Cardiac muscle cell (in vitro differentiated cells and primary cell): ENCODE measurements around the gene CLPSL1. TPM values are rescaled to one million over a fixed set of nuclear protein-coding genes. Genes with fewer than 3 reads are reported as not detected.

ENCODE experiments used
- DNase-seq, 2 donors: peaks; one replicate each; pipeline versions ENCODE4 v3.0.0 to v3.0.0-alpha.2; 2010 to 2017; ENCODE audit warnings: low read depth in 1 of 2, low spot score in 1 of 2
- H3K27ac ChIP-seq: fragments of 200-600 bp; sonication (generic); 2 replicates; pipeline ENCODE4 v1.5.1; 2016
- H3K27me3 ChIP-seq: fragments of 200-600 bp; sonication (generic); 2 replicates; pipeline ENCODE4 v1.6.0; 2016; ENCODE audit warnings: control low read depth
- H3K36me3 ChIP-seq: fragments of 200-600 bp; sonication (generic); 2 replicates; pipeline ENCODE4 v1.5.1; 2016; ENCODE audit warnings: control low read depth
- H3K4me1 ChIP-seq: fragments of 200-600 bp; sonication (generic); 2 replicates; pipeline ENCODE4 v1.8.1; 2017; ENCODE audit warnings: low read depth, mild to moderate bottlenecking, mixed run types
- H3K4me3 ChIP-seq: fragments of 200-600 bp; sonication (generic); 2 replicates; pipeline ENCODE4 v1.5.1; 2016; ENCODE audit warnings: mild to moderate bottlenecking
- H3K9me3 ChIP-seq: fragments of 200-600 bp; sonication (generic); 2 replicates; pipeline ENCODE4 v1.5.1; 2017; ENCODE audit warnings: low read depth, mild to moderate bottlenecking, control low read depth
- polyA plus RNA-seq: library from polyadenylated mRNA; unstranded; fragments of >200 nt; fragmentation: Nextera tagmentation; extraction: Ambion mirVana; gene quantifications from 2 replicates; pipeline ENCODE4 v1.2.1, GENCODE V29; 2016
- total RNA-seq: library from RNA; depleted of rRNA; stranded (reverse); fragments of >200 nt; gene quantifications from 2 replicates; pipeline ENCODE4 v1.2.3, GENCODE V29; 2016
- TF ChIP-seq, protein P1 (sequence below): IDR thresholded peaks from 2 replicates; pipeline ENCODE4 v1.5.1; 2012; ENCODE audit warnings: low read depth, mild to moderate bottlenecking, low read length

CLPSL1 gene
- total and polyA plus RNA-seq, 2 experiments from 2014 or later: not detected

DNA sequence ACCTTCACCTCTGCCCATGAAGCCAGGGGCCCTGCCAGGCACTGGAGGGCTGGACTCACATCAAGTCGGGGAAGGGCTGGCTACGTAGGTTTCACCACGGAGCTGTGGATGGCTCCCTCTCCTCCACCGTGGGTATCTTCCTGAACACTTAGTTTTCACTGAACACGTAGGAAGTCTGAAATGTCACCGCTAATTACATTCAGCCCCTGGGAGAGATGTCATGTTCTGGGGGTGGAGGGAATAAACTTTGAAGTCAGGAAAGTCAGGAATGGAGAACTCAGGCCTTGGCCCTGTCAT lies 30.8 kb downstream of the CLPSL1 start:
- no peak for DNase-seq
- H3K27me3 ChIP-seq: no peaks in the 10 kb centered on the region
- H3K4me3 ChIP-seq: no peak overlapping the region
- TF ChIP-seq, protein P1, sequence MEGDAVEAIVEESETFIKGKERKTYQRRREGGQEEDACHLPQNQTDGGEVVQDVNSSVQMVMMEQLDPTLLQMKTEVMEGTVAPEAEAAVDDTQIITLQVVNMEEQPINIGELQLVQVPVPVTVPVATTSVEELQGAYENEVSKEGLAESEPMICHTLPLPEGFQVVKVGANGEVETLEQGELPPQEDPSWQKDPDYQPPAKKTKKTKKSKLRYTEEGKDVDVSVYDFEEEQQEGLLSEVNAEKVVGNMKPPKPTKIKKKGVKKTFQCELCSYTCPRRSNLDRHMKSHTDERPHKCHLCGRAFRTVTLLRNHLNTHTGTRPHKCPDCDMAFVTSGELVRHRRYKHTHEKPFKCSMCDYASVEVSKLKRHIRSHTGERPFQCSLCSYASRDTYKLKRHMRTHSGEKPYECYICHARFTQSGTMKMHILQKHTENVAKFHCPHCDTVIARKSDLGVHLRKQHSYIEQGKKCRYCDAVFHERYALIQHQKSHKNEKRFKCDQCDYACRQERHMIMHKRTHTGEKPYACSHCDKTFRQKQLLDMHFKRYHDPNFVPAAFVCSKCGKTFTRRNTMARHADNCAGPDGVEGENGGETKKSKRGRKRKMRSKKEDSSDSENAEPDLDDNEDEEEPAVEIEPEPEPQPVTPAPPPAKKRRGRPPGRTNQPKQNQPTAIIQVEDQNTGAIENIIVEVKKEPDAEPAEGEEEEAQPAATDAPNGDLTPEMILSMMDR: no peak
- H3K9me3 ChIP-seq: no peaks in the 10 kb centered on the region
- H3K36me3 ChIP-seq: no peaks in the 10 kb centered on the region
- no peak overlapping the region for H3K27ac ChIP-seq
- H3K4me1 ChIP-seq: no peaks in the 10 kb centered on the region

DNA sequence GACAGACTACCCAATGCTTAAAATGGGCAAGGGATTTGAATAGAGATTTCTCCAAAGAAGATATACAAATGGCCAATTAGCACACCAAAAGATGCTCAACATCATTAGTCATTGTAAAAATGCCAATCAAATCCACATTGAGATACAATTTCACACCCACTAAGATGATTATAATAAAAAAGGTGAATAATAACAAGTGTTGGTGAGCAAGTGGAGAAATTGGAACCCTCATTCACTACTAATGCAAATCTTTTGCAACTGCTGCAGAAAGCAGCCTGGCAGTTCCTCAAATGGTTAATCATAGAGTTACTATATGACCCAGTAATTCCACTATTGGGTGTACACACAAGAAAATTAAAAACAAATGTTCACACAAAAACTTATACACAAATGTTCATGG lies 36.7 kb downstream of the CLPSL1 start:
- DNase-seq: no peak
- no peaks in the 10 kb centered on the region for H3K9me3 ChIP-seq
- H3K4me1 ChIP-seq: no peaks in the 10 kb centered on the region
- TF ChIP-seq, protein P1: no peak
- no peaks in the 10 kb centered on the region for H3K27me3 ChIP-seq
- H3K27ac ChIP-seq: no peak overlapping the region
- H3K36me3 ChIP-seq: no peaks in the 10 kb centered on the region
- H3K4me3 ChIP-seq: no peak overlapping the region

DNA sequence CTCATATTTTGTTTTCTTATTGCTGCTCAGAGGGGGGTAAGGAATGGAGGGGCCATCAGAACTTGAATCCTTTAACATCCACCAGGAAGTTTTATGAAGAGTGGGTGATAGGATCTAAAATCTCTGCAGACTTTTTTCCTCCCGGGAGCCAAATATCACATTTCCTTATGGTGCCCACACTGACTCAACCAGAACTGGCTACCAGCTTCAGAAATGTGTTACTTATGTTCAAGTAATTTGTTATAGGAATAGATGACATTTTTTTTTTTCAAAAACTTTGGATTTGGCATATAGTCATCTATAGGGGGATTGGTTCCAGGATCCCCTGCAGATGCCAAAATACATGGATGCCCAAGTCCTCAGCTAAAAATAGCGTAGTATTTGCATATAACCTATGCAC lies 42.8 kb downstream of the CLPSL1 start:
- Histone ChIP-seq H3K27me3 (no peaks in the 10 kb centered on the region), H3K4me1 (no peaks in the 10 kb centered on the region), H3K36me3 (no peaks in the 10 kb centered on the region), H3K27ac (no peak overlapping the region), H3K4me3 (no peak overlapping the region), H3K9me3 (no peaks in the 10 kb centered on the region)
- TF ChIP-seq, protein P1: no peak
- DNase-seq: no peak

DNA sequence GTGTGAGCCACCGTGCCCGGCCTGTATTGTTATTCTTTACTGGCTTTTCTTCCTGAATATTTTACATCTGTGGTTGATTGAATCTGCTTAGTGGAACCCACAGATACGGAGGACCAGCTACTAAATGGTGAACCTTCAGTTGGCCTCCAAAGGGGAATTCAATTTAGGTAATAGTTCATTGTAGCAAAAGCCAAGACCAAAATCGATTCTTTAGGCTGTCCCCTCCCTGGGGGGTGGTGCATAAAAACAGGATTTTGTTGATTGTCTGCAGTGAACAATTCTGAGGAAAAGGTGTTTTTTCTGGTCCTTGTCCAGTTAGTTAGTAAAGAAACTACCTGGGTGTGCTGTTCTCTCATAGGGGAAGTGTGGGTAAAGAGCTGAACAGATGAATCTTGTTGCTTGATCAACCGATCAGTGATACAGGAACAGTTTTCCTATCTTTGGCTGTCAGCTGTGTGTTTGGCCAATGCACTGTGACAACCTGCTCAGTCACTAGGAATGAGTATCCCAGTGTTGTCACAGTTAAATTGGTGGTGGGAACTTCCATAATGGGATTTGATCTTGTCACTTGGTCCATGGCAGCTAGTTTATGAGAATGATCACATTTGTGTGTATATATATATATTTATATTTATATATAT lies 43.9 kb downstream of the CLPSL1 start:
- DNase-seq: no peak
- no peak overlapping the region for H3K27ac ChIP-seq
- TF ChIP-seq, protein P1: no peak

DNA sequence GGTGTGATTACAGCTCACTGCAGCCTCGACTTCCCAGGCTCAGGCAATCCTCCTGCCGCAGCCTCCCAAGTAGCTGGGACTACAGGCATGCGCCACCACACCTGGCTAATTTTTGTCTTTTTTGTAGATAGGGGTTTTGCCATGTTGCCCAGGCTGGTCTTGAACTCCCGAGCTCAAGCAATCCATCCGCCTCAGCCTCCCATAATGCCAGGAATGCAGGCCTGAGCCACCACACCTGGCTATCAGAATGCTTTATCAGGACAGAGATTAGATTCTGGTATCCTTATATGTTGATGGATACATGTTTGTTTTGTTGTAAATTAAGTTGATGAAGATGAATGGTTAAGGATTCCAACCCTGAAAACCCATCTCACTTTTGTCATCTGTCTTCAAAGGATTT lies 48.5 kb downstream of the CLPSL1 start:
- no peaks in the 10 kb centered on the region for H3K9me3 ChIP-seq
- DNase-seq: no peak

More for the DNA sequence above, 43.9 kb downstream of the CLPSL1 start:
- Histone ChIP-seq H3K9me3 (no peaks in the 10 kb centered on the region), H3K4me3 (no peak overlapping the region), H3K36me3 (no peaks in the 10 kb centered on the region), H3K4me1 (no peaks in the 10 kb centered on the region), H3K27me3 (no peaks in the 10 kb centered on the region)

More for the DNA sequence above, 48.5 kb downstream of the CLPSL1 start:
- Histone ChIP-seq H3K27me3 (no peaks in the 10 kb centered on the region), H3K4me3 (no peak overlapping the region), H3K27ac (no peak overlapping the region), H3K36me3 (peaks cover 6% of the 10 kb centered on the region), H3K4me1 (no peaks in the 10 kb centered on the region)
- TF ChIP-seq, protein P1: no peak
